ENCODE data around the gene PTGES3L. TPM values are rescaled to one million over a fixed set of nuclear protein-coding genes. Genes with fewer than 3 reads are reported as not detected.

The PTGES3L gene
- total and polyA plus RNA-seq, 2 of the 13 experiments (the other 11 are each of a cell fraction or from before 2014, with no cell fraction given): 1.2 to 2.9 TPM

DNA sequence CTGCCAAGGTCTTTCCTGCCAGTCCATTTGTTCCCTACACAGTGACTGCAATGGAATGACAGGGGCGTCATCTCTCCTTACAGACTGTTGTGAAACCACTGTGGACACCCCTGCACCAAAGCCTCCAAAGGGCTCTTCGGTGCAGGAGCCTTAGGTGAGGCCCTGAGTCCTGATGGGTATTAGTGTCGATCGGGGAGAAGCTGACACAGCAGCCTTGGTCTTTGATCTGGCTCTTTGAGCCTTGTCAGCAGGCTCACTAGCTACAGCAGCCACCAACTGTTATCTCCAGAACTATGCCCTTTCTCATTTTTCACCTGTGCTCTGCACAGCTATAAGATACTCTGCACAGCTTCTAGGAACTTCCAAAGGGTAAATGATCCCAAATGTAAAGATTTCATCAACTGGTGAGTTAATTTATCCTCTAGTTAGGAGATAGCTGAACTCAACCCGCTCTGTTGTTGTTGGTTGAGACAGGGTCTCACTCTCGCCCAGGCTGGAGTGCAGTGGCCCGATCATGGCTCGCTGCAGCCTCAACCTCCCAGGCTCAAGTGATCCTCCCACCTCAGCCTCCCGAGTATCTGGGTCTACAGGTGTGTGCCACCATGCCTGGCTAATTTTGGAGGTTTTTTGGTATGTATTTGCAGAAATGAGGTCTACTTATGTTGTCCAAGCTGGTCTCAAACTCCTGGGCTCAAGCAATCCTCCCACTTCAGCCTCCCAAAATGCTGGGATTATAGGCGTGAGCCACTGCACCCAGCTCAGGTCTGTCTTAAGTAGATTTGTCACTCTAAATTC is 59.6 kb downstream of the PTGES3L start (continued):
- TF ChIP-seq, protein P1, sequence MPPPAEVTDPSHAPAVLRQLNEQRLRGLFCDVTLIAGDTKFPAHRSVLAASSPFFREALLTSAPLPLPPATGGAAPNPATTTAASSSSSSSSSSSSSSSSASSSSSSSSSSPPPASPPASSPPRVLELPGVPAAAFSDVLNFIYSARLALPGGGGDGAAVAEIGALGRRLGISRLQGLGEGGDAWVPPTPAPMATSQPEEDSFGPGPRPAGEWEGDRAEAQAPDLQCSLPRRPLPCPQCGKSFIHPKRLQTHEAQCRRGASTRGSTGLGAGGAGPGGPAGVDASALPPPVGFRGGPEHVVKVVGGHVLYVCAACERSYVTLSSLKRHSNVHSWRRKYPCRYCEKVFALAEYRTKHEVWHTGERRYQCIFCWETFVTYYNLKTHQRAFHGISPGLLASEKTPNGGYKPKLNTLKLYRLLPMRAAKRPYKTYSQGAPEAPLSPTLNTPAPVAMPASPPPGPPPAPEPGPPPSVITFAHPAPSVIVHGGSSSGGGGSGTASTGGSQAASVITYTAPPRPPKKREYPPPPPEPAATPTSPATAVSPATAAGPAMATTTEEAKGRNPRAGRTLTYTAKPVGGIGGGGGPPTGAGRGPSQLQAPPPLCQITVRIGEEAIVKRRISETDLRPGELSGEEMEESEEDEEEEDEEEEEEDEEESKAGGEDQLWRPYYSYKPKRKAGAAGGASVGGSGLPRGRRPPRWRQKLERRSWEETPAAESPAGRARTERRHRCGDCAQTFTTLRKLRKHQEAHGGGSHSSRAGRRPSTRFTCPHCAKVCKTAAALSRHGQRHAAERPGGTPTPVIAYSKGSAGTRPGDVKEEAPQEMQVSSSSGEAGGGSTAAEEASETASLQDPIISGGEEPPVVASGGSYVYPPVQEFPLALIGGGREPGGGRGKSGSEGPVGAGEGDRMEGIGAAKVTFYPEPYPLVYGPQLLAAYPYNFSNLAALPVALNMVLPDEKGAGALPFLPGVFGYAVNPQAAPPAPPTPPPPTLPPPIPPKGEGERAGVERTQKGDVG (CRISPR knock-in tag; IDR thresholded peaks at IDR 0.05; ENCODE audit: borderline replicate concordance): no peak
- TF ChIP-seq HHEX (CRISPR knock-in tag; IDR thresholded peaks at IDR 0.05) (no peak), SOX13 (IDR thresholded peaks at IDR 0.05) (0 out of 2 replicates have a peak, but pooled peaks have one; percentile 38), SOX13 (CRISPR knock-in tag; conservative IDR thresholded peaks at IDR 0.05 in 1 of 2, IDR thresholded peaks at IDR 0.05 in 1 of 2) (peak in 1 of 2 experiments; percentile 78; a peak in 2 of 4 replicates), SRSF9 (IDR thresholded peaks at IDR 0.05; ENCODE audit: borderline replicate concordance, insufficient read depth, low read depth, low read length, poor library complexity, severe bottlenecking) (no peak), SAFB2 (CRISPR knock-in tag; IDR thresholded peaks at IDR 0.05; ENCODE audit: borderline replicate concordance, low read depth) (no peak), ARNTL (CRISPR knock-in tag; IDR thresholded peaks at IDR 0.05) (no peak; the same call in 1 of the 2 replicates), SALL2 (CRISPR knock-in tag; IDR thresholded peaks at IDR 0.05) (no peak), ZNF704 (CRISPR knock-in tag; IDR thresholded peaks at IDR 0.05; ENCODE audit: borderline replicate concordance) (no peak), DPF2 (CRISPR knock-in tag; IDR thresholded peaks at IDR 0.05; ENCODE audit: borderline replicate concordance, low read depth) (peak; percentile 52; the same call in 1 of the 2 replicates), MLXIP (CRISPR knock-in tag; IDR thresholded peaks at IDR 0.05; ENCODE audit: borderline replicate concordance) (no peak), MIER2 (CRISPR knock-in tag; IDR thresholded peaks at IDR 0.05) (peak; percentile 24; the same call in 1 of the 2 replicates), ZBTB33 (CRISPR knock-in tag; IDR thresholded peaks at IDR 0.05) (no peak), RFXAP (CRISPR knock-in tag; IDR thresholded peaks at IDR 0.05; ENCODE audit: borderline replicate concordance) (peak; percentile 20; the same call in 1 of the 2 replicates), CENPT (CRISPR knock-in tag; IDR thresholded peaks at IDR 0.05; ENCODE audit: low read depth) (no peak), KAT7 (CRISPR knock-in tag; IDR thresholded peaks at IDR 0.05; ENCODE audit: borderline replicate concordance) (no peak; the same call in 1 of the 2 replicates)

All from HepG2 (cell line).